SH-SY5Y (cell line): ENCODE measurements around the gene CACNG4.

ENCODE experiments used
- GATA2 ChIP-seq: IDR thresholded peaks from 2 replicates; pipeline ENCODE4 v1.6.1; 2011; ENCODE audit warnings: mild to moderate bottlenecking, low read depth, low read length
- GATA3 ChIP-seq: IDR thresholded peaks from 2 replicates; pipeline ENCODE4 v1.6.1; 2011; ENCODE audit warnings: low read depth, mild to moderate bottlenecking, low read length, moderate library complexity

DNA sequence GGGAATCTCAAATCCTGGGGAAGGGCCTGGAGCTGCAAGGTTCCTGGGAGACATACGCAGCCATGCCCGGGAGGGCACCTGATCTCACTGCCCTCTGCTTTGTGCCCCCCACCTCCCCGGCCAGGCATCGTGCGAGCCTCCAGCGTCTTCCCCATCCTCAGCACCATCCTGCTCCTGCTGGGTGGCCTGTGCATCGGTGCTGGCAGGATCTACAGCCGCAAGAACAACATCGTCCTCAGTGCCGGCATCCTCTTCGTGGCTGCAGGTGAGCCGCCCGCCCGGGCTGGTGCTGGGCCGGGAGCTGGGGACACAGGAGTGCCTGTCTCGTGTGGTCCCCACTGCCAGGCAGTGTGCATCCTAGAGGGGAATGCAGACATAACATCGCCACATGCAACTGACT is 60.2 kb downstream of the CACNG4 start:
- TF ChIP-seq GATA3 (no peak), GATA2 (no peak)
